ENCODE measurements around the gene PI4K2B.

PI4K2B gene

DNA sequence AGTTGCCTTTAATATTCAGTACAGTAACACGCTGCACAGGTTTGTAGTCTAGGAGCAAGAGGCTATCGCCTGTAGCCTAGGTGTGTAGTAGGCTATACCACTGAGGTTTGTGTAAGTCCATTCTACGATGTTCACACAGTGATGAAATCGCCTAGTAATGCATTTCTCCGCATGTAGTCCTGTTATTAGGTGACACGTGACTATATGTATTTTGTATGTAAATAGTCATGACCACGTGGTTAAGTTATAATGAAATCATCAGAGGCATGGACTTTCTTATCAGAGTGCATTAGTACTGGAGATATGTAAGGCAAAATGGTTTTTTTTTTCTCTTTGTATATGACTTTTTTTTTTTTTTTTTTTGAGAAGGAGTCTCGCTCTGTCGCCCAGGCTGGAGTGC, 68.8 kb downstream of the PI4K2B start:
- H3K9ac ChIP-seq (ENCODE audit: low read depth in 1 of 2, low read length in 2 of 2): no peak overlapping the region
- H3K27me3 ChIP-seq (ENCODE audit: control insufficient read depth in 1 of 2, insufficient read depth in 2 of 2, low read length in 2 of 2): peaks cover 3 to 6% of the 10 kb centered on the region in 2 donors
- no peak overlapping the region for H3K27ac ChIP-seq (ENCODE audit: low read depth, low read length)
- no peaks in the 10 kb centered on the region for H3K36me3 ChIP-seq (ENCODE audit: control insufficient read depth in 1 of 2, insufficient read depth in 2 of 2, low read length in 2 of 2)
- no peak overlapping the region for H3K4me3 ChIP-seq (ENCODE audit: low read depth in 1 of 2, low read length in 2 of 2)
- peaks cover 0 to 5% of the 10 kb centered on the region in 2 donors for H3K4me1 ChIP-seq (ENCODE audit: control insufficient read depth in 1 of 2, insufficient read depth in 2 of 2, low read length in 2 of 2)
- H3K9me3 ChIP-seq (ENCODE audit: control insufficient read depth in 1 of 2, low read length in 2 of 2): no peaks in the 10 kb centered on the region

DNA sequence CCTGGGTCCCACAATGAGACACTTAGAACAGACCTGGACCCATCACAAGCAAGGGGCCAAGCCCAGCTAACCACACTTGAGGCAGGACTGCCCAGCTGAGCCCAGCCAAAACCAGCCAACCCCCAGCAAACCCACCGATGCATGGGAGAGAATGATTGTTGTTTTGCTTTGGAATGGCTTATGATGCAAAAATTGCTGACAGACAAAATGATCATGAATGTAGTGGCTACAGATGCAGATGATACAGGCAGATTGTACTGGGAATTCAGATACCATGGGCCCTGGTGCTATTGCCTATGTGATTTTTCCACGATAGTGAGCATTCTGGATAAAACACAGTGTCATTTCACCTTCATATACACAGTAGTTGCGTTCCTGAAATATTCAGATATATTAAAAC, 69.7 kb downstream of the PI4K2B start:
- H3K27me3 ChIP-seq (ENCODE audit: control insufficient read depth in 1 of 2, insufficient read depth in 2 of 2, low read length in 2 of 2): peaks cover 3 to 6% of the 10 kb centered on the region in 2 donors
- H3K27ac ChIP-seq (ENCODE audit: low read depth, low read length): no peak overlapping the region
- H3K36me3 ChIP-seq (ENCODE audit: control insufficient read depth in 1 of 2, insufficient read depth in 2 of 2, low read length in 2 of 2): no peaks in the 10 kb centered on the region
- H3K4me3 ChIP-seq (ENCODE audit: low read depth in 1 of 2, low read length in 2 of 2): no peak overlapping the region
- no peaks in the 10 kb centered on the region for H3K9me3 ChIP-seq (ENCODE audit: control insufficient read depth in 1 of 2, low read length in 2 of 2)
- H3K4me1 ChIP-seq (ENCODE audit: control insufficient read depth in 1 of 2, insufficient read depth in 2 of 2, low read length in 2 of 2): peaks cover 0 to 5% of the 10 kb centered on the region in 2 donors
- H3K9ac ChIP-seq (ENCODE audit: low read depth in 1 of 2, low read length in 2 of 2): no peak overlapping the region

DNA sequence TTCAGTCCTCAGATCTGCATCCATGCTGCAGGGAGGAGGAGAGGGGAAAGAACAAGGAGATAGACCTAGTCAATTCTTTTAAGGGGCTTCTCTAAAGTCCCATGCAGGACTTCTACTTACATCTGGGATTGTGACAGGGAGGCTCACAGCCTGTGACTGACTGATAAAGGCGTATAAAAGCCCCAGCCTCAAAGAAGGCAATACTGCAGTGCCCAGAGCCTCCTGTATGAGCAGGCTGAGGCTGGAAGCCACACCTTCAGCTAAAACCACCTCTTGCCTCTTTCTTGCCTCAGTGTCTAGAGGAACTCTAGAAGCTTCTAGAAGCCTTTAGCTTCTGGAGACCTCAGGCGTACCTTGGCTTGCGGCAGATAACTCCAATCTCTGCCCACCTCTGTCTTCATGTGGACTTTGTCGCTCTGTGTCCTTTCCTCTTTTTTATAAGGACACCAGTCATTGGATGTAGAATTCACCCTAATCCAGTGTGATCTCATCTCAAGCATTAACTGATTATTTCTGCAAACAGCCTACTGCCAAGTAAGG, 72.8 kb downstream of the PI4K2B start:
- Histone ChIP-seq H3K9ac (ENCODE audit: low read depth in 1 of 2, low read length in 2 of 2) (no peak overlapping the region), H3K27me3 (ENCODE audit: control insufficient read depth in 1 of 2, insufficient read depth in 2 of 2, low read length in 2 of 2) (peaks cover 0 to 6% of the 10 kb centered on the region in 2 donors), H3K36me3 (ENCODE audit: control insufficient read depth in 1 of 2, insufficient read depth in 2 of 2, low read length in 2 of 2) (no peaks in the 10 kb centered on the region), H3K4me1 (ENCODE audit: control insufficient read depth in 1 of 2, insufficient read depth in 2 of 2, low read length in 2 of 2) (peaks cover 0 to 6% of the 10 kb centered on the region in 2 donors), H3K9me3 (ENCODE audit: control insufficient read depth in 1 of 2, low read length in 2 of 2) (no peaks in the 10 kb centered on the region), H3K27ac (ENCODE audit: low read depth, low read length) (no peak overlapping the region), H3K4me3 (ENCODE audit: low read depth in 1 of 2, low read length in 2 of 2) (no peak overlapping the region)

GRCh38 chr4:25307596-25307995, 73.8 kb downstream of the PI4K2B start:
- no peak overlapping the region for H3K4me3 ChIP-seq (ENCODE audit: low read depth in 1 of 2, low read length in 2 of 2)
- no peak overlapping the region for H3K27ac ChIP-seq (ENCODE audit: low read depth, low read length)
- peaks cover 0 to 6% of the 10 kb centered on the region in 2 donors for H3K27me3 ChIP-seq (ENCODE audit: control insufficient read depth in 1 of 2, insufficient read depth in 2 of 2, low read length in 2 of 2)
- no peaks in the 10 kb centered on the region for H3K36me3 ChIP-seq (ENCODE audit: control insufficient read depth in 1 of 2, insufficient read depth in 2 of 2, low read length in 2 of 2)
- no peak overlapping the region for H3K9ac ChIP-seq (ENCODE audit: low read depth in 1 of 2, low read length in 2 of 2)
- H3K9me3 ChIP-seq (ENCODE audit: control insufficient read depth in 1 of 2, low read length in 2 of 2): no peaks in the 10 kb centered on the region
- peaks cover 2 to 9% of the 10 kb centered on the region in 2 donors for H3K4me1 ChIP-seq (ENCODE audit: control insufficient read depth in 1 of 2, insufficient read depth in 2 of 2, low read length in 2 of 2)

GRCh38 chr4:25308306-25308705, 74.5 kb downstream of the PI4K2B start:
- Histone ChIP-seq H3K9me3 (ENCODE audit: control insufficient read depth in 1 of 2, low read length in 2 of 2) (no peaks in the 10 kb centered on the region), H3K27me3 (ENCODE audit: control insufficient read depth in 1 of 2, insufficient read depth in 2 of 2, low read length in 2 of 2) (peaks cover 0 to 6% of the 10 kb centered on the region in 2 donors), H3K9ac (ENCODE audit: low read depth in 1 of 2, low read length in 2 of 2) (no peak overlapping the region), H3K4me1 (ENCODE audit: control insufficient read depth in 1 of 2, insufficient read depth in 2 of 2, low read length in 2 of 2) (peaks cover 7 to 9% of the 10 kb centered on the region in 2 donors), H3K4me3 (ENCODE audit: low read depth in 1 of 2, low read length in 2 of 2) (no peak overlapping the region), H3K36me3 (ENCODE audit: control insufficient read depth in 1 of 2, insufficient read depth in 2 of 2, low read length in 2 of 2) (no peaks in the 10 kb centered on the region), H3K27ac (ENCODE audit: low read depth, low read length) (no peak overlapping the region)

- H3K4me3 ChIP-seq (ENCODE audit: low read depth in 1 of 2, low read length in 2 of 2): no peak overlapping the region
- H3K36me3 ChIP-seq (ENCODE audit: control insufficient read depth in 1 of 2, insufficient read depth in 2 of 2, low read length in 2 of 2): no peaks in the 10 kb centered on the region
- no peaks in the 10 kb centered on the region for H3K9me3 ChIP-seq (ENCODE audit: control insufficient read depth in 1 of 2, low read length in 2 of 2)
- no peak overlapping the region for H3K27ac ChIP-seq (ENCODE audit: low read depth, low read length)
- H3K27me3 ChIP-seq (ENCODE audit: control insufficient read depth in 1 of 2, insufficient read depth in 2 of 2, low read length in 2 of 2): peaks cover 0 to 6% of the 10 kb centered on the region in 2 donors
- no peak overlapping the region for H3K9ac ChIP-seq (ENCODE audit: low read depth in 1 of 2, low read length in 2 of 2)
- H3K4me1 ChIP-seq (ENCODE audit: control insufficient read depth in 1 of 2, insufficient read depth in 2 of 2, low read length in 2 of 2): peaks cover 9 to 10% of the 10 kb centered on the region in 2 donors
Measured at GRCh38 chr4:25308761-25309160, 74.9 kb downstream of the PI4K2B start.

DNA sequence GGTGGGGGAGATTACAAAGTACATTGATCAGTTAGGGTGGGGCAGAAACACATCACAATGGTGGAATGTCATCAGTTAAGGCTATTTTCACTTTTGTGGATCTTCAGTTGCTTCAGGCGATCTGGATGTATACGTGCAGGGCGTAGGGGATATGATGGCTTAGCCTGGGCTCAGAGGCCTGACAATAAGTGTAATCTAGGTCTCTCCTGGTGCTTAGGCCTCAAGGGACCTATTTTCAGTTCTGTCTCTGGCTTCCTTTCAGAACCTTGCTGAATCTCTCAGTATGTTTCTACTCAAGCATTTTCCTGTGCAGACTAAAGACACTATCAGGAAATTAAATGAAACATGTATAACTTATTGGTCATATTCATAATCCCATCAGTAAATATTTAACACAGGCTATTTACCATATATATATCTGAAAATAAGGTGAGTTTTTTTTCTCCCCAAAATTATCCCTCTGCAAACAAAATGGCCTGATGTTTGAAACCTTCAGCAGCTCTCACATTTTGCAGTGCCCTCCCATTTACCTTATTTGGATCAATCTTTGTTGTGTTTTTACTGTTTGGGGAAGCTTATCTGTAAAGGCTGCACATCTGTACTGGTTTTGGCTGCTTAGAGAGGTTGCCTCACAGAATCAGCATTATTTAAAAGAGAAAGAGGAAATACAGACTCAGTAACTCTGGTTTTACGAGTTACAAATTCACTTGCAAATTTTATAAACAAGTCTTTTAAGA, 76.4 kb downstream of the PI4K2B start:
- no peak overlapping the region for H3K27ac ChIP-seq (ENCODE audit: low read depth, low read length)
- no peak overlapping the region for H3K4me3 ChIP-seq (ENCODE audit: low read depth in 1 of 2, low read length in 2 of 2)
- peaks cover 9 to 10% of the 10 kb centered on the region in 2 donors for H3K4me1 ChIP-seq (ENCODE audit: control insufficient read depth in 1 of 2, insufficient read depth in 2 of 2, low read length in 2 of 2)
- H3K9me3 ChIP-seq (ENCODE audit: control insufficient read depth in 1 of 2, low read length in 2 of 2): no peaks in the 10 kb centered on the region
- H3K36me3 ChIP-seq (ENCODE audit: control insufficient read depth in 1 of 2, insufficient read depth in 2 of 2, low read length in 2 of 2): no peaks in the 10 kb centered on the region
- H3K27me3 ChIP-seq (ENCODE audit: control insufficient read depth in 1 of 2, insufficient read depth in 2 of 2, low read length in 2 of 2): peaks cover 0 to 6% of the 10 kb centered on the region in 2 donors
- H3K9ac ChIP-seq (ENCODE audit: low read depth in 1 of 2, low read length in 2 of 2): no peak overlapping the region

- H3K4me1 ChIP-seq (ENCODE audit: control insufficient read depth in 1 of 2, insufficient read depth in 2 of 2, low read length in 2 of 2): peaks cover 9 to 10% of the 10 kb centered on the region in 2 donors
- peaks cover 0 to 6% of the 10 kb centered on the region in 2 donors for H3K27me3 ChIP-seq (ENCODE audit: control insufficient read depth in 1 of 2, insufficient read depth in 2 of 2, low read length in 2 of 2)
- H3K27ac ChIP-seq (ENCODE audit: low read depth, low read length): no peak overlapping the region
- no peak overlapping the region for H3K9ac ChIP-seq (ENCODE audit: low read depth in 1 of 2, low read length in 2 of 2)
- H3K4me3 ChIP-seq (ENCODE audit: low read depth in 1 of 2, low read length in 2 of 2): no peak overlapping the region
- H3K36me3 ChIP-seq (ENCODE audit: control insufficient read depth in 1 of 2, insufficient read depth in 2 of 2, low read length in 2 of 2): peaks cover 0 to 2% of the 10 kb centered on the region in 2 donors
- H3K9me3 ChIP-seq (ENCODE audit: control insufficient read depth in 1 of 2, low read length in 2 of 2): no peaks in the 10 kb centered on the region
Measured at GRCh38 chr4:25310803-25311166, 77.0 kb downstream of the PI4K2B start.

DNA sequence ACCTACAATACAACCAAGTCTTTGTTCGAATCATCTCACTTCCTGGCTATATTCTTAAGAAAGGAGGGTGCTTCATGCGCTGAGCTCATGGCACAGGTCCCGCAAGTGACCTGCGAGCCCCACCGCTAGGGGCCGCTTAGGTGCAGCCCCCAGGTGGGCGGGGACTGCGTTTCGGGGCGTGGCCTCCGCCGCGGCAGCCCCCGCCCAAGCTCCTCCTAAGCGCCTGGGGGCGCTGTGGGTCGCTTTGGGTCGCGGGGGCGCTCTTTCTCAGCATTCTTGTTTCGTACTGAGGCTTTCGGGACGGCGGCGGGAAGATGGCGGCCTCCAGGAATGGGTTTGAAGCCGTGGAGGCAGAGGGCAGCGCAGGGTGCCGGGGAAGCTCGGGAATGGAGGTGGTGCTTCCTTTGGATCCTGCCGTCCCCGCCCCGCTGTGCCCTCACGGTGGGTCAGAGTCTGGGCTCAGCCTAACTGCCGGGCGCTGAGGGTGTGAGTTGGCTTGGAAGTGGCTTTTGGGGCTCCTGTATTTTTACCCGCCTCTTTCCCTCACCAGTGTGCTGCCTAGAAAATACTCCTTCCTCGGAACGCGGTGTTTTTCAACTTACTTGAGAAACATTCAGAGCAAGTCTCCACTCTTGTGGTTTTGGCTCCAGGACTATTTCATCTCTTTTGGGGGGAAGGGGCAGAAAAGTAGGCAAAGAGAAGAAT, 78.8 kb downstream of the PI4K2B start, which contains the start of gene ZCCHC4:
TSS of gene ZCCHC4 (plus strand) at position 279 of the 705 bp plus-strand sequence. CDS start at position 315, 36 bp downstream.
- Histone ChIP-seq H3K27me3 (ENCODE audit: control insufficient read depth in 1 of 2, insufficient read depth in 2 of 2, low read length in 2 of 2) (no peaks in the 10 kb centered on the region), H3K4me3 (ENCODE audit: low read depth in 1 of 2, low read length in 2 of 2) (peak within 1 kb of the TSS; percentile 80 to 95), H3K36me3 (ENCODE audit: control insufficient read depth in 1 of 2, insufficient read depth in 2 of 2, low read length in 2 of 2) (peaks cover 0 to 5% of the 10 kb centered on the region in 2 donors), H3K27ac (ENCODE audit: low read depth, low read length) (peak within 1 kb of the TSS; percentile 80), H3K4me1 (ENCODE audit: control insufficient read depth in 1 of 2, insufficient read depth in 2 of 2, low read length in 2 of 2) (peaks cover 9 to 10% of the 10 kb centered on the region in 2 donors), H3K9me3 (ENCODE audit: control insufficient read depth in 1 of 2, low read length in 2 of 2) (no peaks in the 10 kb centered on the region), H3K9ac (ENCODE audit: low read depth in 1 of 2, low read length in 2 of 2) (peak within 1 kb of the TSS; percentile 76 to 83)
